ENCODE measurements around the gene TSPAN2. TPM values are rescaled to one million over a fixed set of nuclear protein-coding genes. Genes with fewer than 3 reads are reported as not detected.

The TSPAN2 gene
- total RNA-seq, 1 experiment from 2014 or later: 7.7 TPM

DNA sequence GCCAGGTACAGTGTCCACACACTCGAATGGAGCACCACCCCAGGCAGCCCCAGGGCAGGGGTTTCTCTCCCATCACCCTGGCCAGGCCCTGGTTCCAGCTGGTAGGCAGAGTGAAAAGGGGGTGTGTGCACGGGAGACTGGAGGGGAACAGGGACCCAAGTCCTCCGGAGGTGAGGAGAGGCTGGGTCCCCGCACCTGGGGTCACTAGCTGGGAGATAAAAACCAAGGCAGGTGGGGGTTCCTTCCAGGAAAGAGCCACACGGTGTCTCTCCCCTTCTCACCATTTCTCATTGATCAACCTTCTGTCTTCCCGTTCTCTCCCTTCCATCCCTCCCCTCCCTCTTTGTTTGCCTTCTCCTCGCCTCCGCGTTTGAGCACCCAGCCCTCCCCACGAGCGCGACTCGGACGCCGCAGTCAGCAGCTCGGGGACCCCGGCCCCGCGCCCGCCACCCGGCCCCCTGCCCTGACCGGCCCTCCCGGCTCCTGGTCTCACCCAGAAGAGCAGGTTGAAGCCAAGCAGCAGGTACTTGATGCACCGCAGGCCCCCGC is 358 bp downstream of the TSPAN2 start:
- H3K27ac Mint-ChIP-seq (ENCODE audit: unreplicated experiment): no peak overlapping the region

DNA sequence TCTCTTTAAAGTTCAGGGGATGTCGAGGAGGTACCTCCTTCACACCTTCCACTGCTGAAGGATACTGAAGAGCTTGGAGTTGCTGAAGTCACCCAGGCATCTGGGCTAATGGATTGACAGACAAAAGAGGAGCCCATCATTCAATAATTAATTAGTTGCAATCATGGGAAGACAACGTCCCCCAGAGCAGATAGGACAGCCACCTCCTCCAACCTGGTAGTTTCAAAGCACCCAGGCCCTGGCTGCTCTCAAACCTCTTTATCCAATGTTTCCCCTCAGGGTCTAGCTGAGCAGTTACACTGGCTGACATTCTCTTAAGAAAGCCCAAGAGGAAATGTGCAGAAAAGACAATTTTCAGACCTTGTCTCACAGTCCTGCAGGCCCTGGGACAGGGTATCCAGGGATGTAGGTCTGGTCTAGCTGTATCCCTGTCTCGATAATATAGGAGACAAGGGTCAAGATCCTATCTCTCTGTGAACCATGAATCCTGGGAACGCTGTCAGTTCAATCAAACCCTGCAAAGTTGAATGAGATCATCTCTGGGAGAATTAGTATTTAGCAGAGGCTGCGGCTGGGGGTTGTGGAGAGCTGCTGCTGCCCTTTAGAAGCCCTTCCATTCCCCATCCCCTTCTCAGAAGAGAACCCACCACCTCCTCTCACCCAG is 1.1 kb downstream of the TSPAN2 start:
- Mint-ChIP-seq H3K36me3 (ENCODE audit: insufficient read depth, unreplicated experiment) (peaks cover 19% of the 10 kb centered on the region), H3K27me3 (ENCODE audit: unreplicated experiment) (no peaks in the 10 kb centered on the region), H3K9me3 (ENCODE audit: low read depth, unreplicated experiment) (no peaks in the 10 kb centered on the region), H3K4me1 (ENCODE audit: low read depth, unreplicated experiment) (peaks cover 12% of the 10 kb centered on the region), H3K27ac (ENCODE audit: unreplicated experiment) (no peak overlapping the region), H3K4me3 (ENCODE audit: low read depth, unreplicated experiment) (peak overlapping the region; percentile 76)
- BruUV-seq (replicated peaks): no TSS peak
- TF ChIP-seq, protein P1, sequence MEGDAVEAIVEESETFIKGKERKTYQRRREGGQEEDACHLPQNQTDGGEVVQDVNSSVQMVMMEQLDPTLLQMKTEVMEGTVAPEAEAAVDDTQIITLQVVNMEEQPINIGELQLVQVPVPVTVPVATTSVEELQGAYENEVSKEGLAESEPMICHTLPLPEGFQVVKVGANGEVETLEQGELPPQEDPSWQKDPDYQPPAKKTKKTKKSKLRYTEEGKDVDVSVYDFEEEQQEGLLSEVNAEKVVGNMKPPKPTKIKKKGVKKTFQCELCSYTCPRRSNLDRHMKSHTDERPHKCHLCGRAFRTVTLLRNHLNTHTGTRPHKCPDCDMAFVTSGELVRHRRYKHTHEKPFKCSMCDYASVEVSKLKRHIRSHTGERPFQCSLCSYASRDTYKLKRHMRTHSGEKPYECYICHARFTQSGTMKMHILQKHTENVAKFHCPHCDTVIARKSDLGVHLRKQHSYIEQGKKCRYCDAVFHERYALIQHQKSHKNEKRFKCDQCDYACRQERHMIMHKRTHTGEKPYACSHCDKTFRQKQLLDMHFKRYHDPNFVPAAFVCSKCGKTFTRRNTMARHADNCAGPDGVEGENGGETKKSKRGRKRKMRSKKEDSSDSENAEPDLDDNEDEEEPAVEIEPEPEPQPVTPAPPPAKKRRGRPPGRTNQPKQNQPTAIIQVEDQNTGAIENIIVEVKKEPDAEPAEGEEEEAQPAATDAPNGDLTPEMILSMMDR (IDR thresholded peaks at IDR 0.05; ENCODE audit: unreplicated experiment): no peak
- intact Hi-C loops (cut with micrococcal nuclease; ENCODE audit: unreplicated experiment): no loop called here
- CTCF ChIA-PET: no interaction called here
- no peak for DNase-seq

More for the DNA sequence above, 358 bp downstream of the TSPAN2 start:
- Mint-ChIP-seq H3K27me3 (ENCODE audit: unreplicated experiment) (no peaks in the 10 kb centered on the region), H3K4me1 (ENCODE audit: low read depth, unreplicated experiment) (peaks cover 12% of the 10 kb centered on the region), H3K9me3 (ENCODE audit: low read depth, unreplicated experiment) (no peaks in the 10 kb centered on the region), H3K36me3 (ENCODE audit: insufficient read depth, unreplicated experiment) (peaks cover 19% of the 10 kb centered on the region), H3K4me3 (ENCODE audit: low read depth, unreplicated experiment) (peak overlapping the region; percentile 76)
- intact Hi-C loops (cut with micrococcal nuclease; ENCODE audit: unreplicated experiment): no loop called here
- no peak for DNase-seq
- CTCF ChIA-PET: no interaction called here
- TF ChIP-seq, protein P1 (IDR thresholded peaks at IDR 0.05; ENCODE audit: unreplicated experiment): no peak
- no TSS peak for BruUV-seq (replicated peaks)

DNA sequence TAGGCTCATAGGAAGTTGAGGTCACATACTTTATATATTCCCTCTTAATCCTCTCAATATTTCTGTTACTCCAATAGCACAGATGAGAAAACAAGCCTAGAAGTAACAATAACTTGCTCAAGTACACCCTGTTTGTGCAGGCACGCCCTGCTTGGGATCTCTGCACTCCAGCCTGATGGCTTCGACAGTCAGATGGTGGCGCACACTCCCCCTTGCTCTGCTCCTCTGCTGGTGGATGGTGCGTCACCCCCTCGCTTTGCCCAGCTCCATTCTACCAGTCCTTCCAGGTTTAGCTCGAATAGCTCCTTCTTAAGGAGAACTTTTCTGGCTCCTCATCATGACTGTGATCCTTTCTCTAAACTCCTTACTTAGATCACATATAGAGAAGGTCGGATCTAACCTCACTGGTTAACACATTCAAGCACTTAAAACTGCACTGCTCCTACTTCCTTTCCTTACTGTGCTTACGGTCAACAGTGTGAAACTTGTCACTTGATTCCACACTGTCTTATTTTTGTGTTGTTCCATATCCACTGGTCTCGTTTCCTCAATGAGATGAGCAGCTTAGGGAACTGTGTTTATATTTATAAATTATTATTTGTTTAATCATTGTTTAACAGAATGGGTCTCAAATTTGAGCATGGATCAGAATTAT is 3.0 kb downstream of the TSPAN2 start:
- TF ChIP-seq, protein P1 (IDR thresholded peaks at IDR 0.05; ENCODE audit: unreplicated experiment): no peak
- CTCF ChIA-PET: no interaction called here

DNA sequence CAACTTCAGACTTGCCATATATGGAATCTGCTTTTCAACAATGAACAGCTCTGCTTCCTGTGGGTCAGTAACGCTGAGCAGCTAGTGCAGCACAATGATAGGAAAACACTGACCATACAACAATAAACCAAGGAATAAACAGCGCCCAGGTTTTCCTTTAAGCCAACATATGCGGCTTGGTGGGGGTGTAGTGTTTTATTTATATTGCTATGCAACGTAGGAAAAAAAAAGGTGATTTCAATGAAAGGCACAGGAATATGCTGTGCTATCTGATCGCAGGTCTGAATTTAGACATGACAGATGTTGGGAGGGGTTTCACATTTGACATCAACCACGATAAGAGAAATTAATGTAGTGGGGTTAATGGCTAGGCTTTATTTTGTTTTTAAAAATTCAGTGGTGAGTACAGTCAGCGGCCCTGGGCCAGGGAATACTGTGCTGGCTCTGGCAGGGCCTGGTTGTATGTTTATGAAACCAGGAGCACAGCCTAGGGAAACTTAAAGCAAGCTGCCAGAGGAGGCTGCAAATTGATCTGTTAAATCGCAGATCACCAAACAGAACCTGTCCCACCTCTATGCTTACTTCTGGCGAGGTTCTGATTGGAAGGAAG is 4.3 kb downstream of the TSPAN2 start:
- no peak overlapping the region for H3K4me3 Mint-ChIP-seq (ENCODE audit: low read depth, unreplicated experiment)
- CTCF ChIA-PET: no interaction called here
- H3K36me3 Mint-ChIP-seq (ENCODE audit: insufficient read depth, unreplicated experiment): peaks cover 12% of the 10 kb centered on the region
- TF ChIP-seq, protein P1 (IDR thresholded peaks at IDR 0.05; ENCODE audit: unreplicated experiment): no peak
- no peak for DNase-seq
- peaks cover 4% of the 10 kb centered on the region for H3K4me1 Mint-ChIP-seq (ENCODE audit: low read depth, unreplicated experiment)
- H3K9me3 Mint-ChIP-seq (ENCODE audit: low read depth, unreplicated experiment): no peaks in the 10 kb centered on the region
- intact Hi-C loops (cut with micrococcal nuclease; ENCODE audit: unreplicated experiment): no loop called here
- no TSS peak for BruUV-seq (replicated peaks)
- H3K27ac Mint-ChIP-seq (ENCODE audit: unreplicated experiment): no peak overlapping the region
- H3K27me3 Mint-ChIP-seq (ENCODE audit: unreplicated experiment): no peaks in the 10 kb centered on the region

More for the DNA sequence above, 3.0 kb downstream of the TSPAN2 start:
- intact Hi-C loops (cut with micrococcal nuclease; ENCODE audit: unreplicated experiment): no loop called here
- DNase-seq: no peak
- Mint-ChIP-seq H3K4me1 (ENCODE audit: low read depth, unreplicated experiment) (peaks cover 12% of the 10 kb centered on the region), H3K27me3 (ENCODE audit: unreplicated experiment) (no peaks in the 10 kb centered on the region), H3K27ac (ENCODE audit: unreplicated experiment) (no peak overlapping the region), H3K9me3 (ENCODE audit: low read depth, unreplicated experiment) (no peaks in the 10 kb centered on the region), H3K4me3 (ENCODE audit: low read depth, unreplicated experiment) (no peak overlapping the region), H3K36me3 (ENCODE audit: insufficient read depth, unreplicated experiment) (peaks cover 19% of the 10 kb centered on the region)
- BruUV-seq (replicated peaks): no TSS peak
